ENCODE data around the gene WDR89.
A peak's percentile ranks its signal among the peaks of the same experiment; 100 is the strongest.
"Not testable (repeated sequence)": the region's sequence is repeated elsewhere in the genome, so short reads cannot be mapped to it uniquely, and the experiment has no call there.

WDR89 gene, protein sequence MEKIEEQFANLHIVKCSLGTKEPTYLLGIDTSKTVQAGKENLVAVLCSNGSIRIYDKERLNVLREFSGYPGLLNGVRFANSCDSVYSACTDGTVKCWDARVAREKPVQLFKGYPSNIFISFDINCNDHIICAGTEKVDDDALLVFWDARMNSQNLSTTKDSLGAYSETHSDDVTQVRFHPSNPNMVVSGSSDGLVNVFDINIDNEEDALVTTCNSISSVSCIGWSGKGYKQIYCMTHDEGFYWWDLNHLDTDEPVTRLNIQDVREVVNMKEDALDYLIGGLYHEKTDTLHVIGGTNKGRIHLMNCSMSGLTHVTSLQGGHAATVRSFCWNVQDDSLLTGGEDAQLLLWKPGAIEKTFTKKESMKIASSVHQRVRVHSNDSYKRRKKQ

GRCh38 chr14:63641473-63642228 is at the start of gene WDR89:
Gene WDR89, minus strand, starts transcription at chr14:63641871. Its CDS starts 41,929 bp downstream, at chr14:63599942.
- peak; percentile 89 for DNase-seq (ENCODE audit: low read depth)

DNA sequence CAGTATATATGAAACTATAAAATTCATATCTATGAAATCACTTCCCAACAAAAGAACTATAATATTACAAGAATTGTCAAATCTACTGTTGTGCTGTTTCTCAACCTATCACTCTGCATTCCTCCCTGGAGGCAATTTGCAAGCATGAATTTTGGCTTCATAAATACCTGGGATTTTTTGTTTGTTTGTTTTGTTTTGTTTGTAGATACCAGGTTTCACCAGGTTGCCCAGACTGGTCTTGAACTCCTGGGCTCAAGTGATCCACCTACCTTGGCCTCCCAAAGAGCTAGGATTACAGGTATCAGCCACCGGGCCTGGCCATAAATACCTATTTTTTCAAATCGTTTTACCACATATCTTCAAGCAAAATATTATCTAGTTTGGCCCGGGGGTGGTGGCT is 47.5 kb upstream of the WDR89 start:
- DNase-seq (ENCODE audit: low read depth): no peak

- DNase-seq (ENCODE audit: low read depth): no peak
Measured at GRCh38 chr14:63686926-63687325, 45.3 kb upstream of the WDR89 start.

GRCh38 chr14:63685401-63685800 is 43.7 kb upstream of the WDR89 start:
- DNase-seq (ENCODE audit: low read depth): no peak

DNA sequence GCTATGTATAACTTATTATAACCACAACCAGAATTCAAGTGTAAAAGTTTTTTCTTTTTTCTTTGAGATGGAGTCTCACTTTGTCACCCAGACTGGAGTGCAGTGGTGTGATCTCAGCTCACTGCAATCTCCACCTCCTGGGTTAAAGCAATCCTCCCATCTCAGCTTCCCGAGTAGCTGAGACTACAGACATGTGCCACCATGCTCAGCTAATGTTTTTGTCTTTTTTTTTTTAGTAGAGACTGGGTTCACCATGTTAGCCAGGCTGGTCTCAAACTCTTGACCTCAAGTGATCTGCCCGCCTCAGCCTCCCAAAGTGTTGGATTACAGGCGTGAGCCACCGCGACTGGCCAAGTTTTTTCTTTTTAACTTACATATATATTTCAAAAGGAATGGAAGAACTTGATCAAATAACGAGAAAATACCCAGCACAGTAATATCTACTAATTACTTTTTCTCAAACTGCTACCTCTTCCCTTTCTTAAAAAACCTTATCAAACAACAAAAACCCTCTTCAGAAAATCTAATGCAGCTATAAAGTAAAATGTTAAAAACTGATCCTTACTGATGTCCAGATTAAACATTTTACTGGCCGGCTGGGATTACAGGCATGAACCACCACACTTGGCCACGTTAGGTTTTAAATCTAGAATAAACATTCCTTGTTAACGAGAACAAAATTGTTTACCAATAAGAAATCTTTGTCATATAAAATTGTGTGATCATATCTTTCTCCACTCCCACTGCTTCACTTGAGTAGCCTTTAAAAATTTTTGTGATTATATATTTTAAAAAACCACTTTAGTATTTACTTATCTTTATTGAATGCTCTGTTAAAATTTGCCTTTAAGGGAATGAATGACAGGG is 41.3 kb upstream of the WDR89 start:
- DNase-seq (ENCODE audit: low read depth): no peak

DNA sequence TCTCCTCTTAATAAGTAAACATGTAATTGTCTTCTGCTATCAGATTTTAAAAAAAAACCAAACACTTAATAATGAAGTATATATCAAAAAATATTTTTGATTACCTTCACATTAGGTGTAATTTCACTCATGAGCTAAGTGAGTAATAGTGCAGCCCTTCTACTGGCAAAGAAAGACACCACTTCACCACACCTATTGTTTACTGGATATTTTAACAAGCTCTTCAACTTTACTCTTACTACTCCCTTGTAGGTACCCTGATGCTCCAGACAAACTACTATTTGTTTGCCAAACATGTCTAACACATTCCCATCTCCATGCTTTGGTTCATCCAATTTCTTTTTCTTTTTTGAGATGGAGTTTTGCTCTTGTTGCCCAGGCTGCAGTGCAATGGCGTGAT is 36.9 kb upstream of the WDR89 start:
- DNase-seq (ENCODE audit: low read depth): no peak

DNA sequence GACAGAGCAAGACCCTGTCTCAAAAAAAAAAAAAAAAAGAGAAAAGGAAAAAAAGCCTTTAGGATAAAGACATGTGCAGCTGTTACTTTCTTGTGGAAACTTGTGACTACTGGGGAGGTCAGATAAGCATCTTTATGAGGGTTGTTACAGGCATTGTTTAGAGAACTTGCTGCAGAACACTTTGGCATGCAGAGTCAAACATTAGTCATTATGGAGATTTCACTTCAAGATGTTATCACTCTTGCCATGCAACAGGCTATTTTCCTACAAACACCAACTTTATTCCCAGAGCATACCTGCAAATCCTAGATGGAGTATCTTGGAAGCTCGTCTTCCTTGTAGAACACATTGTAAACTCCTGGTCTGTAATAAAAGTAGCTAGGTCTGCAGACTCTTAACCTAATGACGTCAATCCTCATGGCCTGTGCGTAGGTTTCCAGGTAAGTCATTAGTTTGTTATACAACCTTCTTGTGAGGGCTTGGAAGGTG is 36.3 kb upstream of the WDR89 start:
- DNase-seq (ENCODE audit: low read depth): no peak

- DNase-seq (ENCODE audit: low read depth): no peak
Measured at GRCh38 chr14:63676615-63677014, 34.9 kb upstream of the WDR89 start.

GRCh38 chr14:63673886-63674497 is 32.3 kb upstream of the WDR89 start:
- DNase-seq (ENCODE audit: low read depth): no peak

DNA sequence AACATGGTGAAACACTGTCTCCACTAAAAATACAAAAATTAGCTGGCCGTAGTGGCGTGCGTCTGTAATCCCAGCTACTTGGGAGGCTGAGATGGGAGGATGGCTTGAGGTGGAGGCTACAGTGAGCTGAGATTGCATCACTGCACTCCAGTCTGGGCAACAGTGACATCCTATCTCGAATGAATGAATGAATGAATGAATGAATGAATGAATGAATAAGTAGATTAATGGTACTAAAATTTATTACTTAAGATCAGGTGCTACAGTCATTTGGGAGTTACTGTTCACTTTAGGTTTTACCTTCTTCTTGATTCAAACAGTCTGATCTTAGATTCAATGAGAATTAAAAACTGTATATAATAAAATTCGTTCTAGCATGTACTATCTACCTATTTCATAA is 31.6 kb upstream of the WDR89 start:
- DNase-seq (ENCODE audit: low read depth): no peak

DNA sequence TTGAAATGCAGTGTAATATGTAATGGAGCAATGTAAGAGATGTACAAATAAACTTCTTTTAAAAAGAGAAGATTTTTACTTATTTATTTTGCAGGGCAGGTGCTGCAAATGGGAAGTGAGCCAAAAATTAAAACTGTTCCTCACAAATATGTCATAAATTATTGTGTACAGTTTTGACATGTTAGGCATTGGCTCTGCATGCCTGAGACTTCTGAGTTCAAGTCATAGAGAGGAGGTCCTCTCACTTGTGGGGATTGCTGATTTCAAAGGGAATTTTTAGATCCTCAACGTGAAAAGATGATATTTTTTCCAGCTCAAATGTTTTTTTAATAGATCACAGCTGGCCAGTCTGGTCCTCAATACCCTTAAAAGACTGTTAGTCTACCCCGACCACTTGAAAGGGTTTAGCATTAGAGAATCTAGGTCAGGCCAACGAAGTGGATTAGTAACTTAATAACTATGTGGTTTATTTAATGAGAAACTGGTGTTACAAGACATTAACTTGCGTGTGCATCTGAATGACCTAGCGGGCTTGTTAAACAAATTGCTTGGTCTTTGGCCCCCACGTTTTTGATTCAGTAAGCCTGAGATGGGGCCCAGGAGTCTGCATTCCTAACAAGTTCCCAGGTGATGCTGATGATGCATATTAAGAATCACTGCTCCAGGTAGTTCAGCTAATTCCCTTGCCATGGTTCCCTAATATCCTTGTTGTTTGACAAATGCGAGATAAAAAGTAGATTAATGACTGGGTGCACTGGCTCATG is 30.9 kb upstream of the WDR89 start:
- DNase-seq (ENCODE audit: low read depth): no peak

DNA sequence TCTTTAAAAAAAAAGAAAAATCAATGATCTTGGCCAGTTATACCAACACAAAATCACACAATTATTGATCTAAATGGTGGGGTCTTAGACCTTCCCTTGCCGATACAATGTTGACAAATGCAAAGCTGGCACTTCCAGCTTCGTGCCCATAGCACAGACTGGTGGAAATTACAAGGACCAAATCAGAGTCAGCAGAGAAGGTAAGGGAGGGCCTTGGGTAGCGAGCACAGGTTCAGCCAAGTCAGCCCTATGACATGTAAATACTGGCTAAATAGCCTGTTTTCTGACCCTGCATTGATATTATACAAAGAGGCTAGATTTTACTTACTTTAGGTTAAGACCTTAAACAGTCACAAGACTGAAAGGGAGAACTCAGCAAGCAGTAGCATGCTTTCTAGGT is 30.3 kb upstream of the WDR89 start:
- DNase-seq (ENCODE audit: low read depth): no peak

GRCh38 chr14:63670692-63671091 is 29.0 kb upstream of the WDR89 start:
- no peak for DNase-seq (ENCODE audit: low read depth)

GRCh38 chr14:63666335-63666734 is 24.7 kb upstream of the WDR89 start:
- no peak for DNase-seq (ENCODE audit: low read depth)

DNA sequence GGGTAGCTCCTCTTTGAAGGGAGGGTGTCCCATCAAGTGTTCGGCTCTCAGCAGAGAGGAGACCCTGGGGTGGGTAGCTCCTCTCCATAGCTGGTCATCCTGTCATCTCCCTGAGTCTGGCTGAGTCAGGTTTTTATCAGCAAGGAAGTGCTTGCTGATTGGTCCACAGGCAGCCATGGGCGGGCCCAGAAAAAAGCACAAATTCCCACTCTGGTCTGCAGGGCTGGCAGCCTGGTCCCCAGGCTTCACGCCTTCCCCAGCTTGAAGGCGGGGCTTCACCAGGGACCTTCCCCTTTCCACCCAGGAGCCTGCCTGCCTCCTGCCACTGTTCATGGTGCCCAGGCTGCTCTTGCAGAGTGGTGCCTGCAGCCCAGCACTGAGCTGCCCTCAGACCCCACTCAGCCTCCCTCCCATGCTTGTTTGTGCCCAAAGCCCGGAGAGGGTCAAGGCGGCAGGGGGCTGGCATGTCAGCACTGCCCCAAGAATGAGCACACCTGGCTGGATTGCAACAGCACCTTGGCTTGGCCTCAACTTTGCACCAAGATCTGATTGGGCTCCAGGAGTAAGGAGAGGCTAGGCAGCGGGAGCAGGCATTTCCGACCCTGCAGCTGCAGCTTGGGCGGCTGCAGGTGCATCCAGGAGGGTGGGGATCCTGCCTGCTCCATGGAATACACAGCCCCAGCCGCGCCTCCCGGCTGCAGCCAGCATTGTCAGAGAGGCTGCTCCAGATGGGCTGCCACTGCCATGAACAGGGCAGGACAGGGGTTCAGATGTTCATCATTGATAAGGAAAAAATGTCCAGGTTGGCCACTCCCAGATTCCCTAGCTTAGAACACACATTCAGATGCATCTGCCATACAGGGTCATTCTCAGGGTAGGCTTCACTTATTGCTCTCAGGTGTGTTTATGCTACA is 22.0 kb upstream of the WDR89 start:
- DNase-seq (ENCODE audit: low read depth): no peak

DNA sequence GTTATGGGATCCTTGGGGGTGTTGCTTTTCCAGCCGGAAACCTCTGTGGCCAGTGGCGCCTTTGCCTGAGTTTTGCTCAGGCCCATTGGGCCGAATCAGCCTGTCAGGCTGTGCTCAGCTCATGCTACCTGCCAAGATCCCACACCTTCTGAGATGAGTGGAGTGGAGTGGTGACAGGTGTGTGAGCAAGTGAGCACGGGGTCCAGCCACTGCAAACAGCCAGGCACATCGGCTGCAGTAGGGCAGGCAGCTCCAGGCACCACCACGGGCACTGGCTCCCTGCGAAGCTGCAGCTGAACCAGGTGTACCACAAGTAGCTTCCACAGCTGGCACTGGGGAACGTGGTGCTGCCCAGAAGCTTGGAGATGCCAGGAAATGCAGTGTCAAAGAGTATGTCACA is 21.1 kb upstream of the WDR89 start:
- no peak for DNase-seq (ENCODE audit: low read depth)

DNA sequence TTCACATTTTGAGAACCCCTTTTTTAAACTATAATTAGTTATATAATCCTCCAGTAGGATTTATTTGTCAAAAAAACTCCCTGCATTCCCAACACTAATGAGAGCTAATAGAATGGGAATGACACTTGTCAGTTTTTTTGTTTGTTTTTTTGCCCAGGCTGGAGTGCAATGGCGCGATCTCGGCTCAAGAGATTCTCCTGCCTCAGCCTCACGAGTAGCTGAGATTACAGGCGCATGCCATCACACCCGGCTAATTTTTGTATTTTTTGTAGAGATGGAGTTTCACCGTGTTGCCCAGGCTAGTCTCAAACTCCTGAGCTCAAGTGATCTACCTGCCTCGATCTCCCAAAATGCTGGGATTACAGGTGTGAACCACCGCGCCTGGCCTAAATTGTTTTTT is 20.2 kb upstream of the WDR89 start:
- not testable (repeated sequence) for DNase-seq (ENCODE audit: low read depth)

- DNase-seq (ENCODE audit: low read depth): no peak
Measured at GRCh38 chr14:63659726-63660125, 18.1 kb upstream of the WDR89 start.

DNA sequence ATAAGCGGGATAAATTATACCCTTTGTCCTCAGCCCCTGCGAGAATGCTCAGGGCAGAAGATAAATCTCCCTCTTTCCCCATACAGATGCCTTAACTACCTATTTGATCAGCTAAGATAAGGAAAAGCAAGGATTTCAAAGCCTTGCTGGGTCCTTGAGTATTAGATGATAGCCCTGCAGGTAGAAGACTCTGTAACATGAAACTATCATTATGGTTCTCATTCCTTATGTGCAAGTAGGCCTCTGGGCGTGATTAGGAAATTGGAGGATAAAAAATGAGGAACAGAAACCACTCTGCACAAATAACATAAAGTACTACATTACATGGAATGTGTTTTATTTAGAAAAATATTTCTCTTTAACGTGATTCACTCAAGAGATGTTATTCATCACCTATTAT is 14.5 kb upstream of the WDR89 start:
- DNase-seq (ENCODE audit: low read depth): no peak

- no peak for DNase-seq (ENCODE audit: low read depth)
Measured at GRCh38 chr14:63654936-63655335, 13.3 kb upstream of the WDR89 start.

All from stimulated activated CD8-positive, alpha-beta memory T cell treated with anti-CD3 and anti-CD28 coated beads, Interleukin-15, amount 100 ng/mL, for 1 hour (primary cell).